HG02623 (cell line): ENCODE results near the gene PMM2.
A peak's percentile ranks its signal among the peaks of the same experiment; 100 is the strongest.
"Not testable (repeated sequence)": the region's sequence is repeated elsewhere in the genome, so short reads cannot be mapped to it uniquely, and the experiment has no call there.

Experiments used
- ATAC-seq: cut with Tn5 transposase; IDR thresholded peaks from one replicate; pipeline ENCODE4 v1.9.1; 2021; ENCODE audit warnings: moderate library complexity; ENCODE audit not compliant: unreplicated experiment

Gene PMM2

GRCh38 chr16:8866118-8866883 lies 68.7 kb downstream of the PMM2 start:
- no peak for ATAC-seq

GRCh38 chr16:8866884-8867215 lies 69.2 kb downstream of the PMM2 start:
- no peak for ATAC-seq

GRCh38 chr16:8867216-8867931 lies 69.7 kb downstream of the PMM2 start:
- peak; percentile 0 for ATAC-seq

- peak; percentile 0 for ATAC-seq
Measured at GRCh38 chr16:8867932-8868415, 70.3 kb downstream of the PMM2 start.

GRCh38 chr16:8868416-8869211 lies 71.0 kb downstream of the PMM2 start, which contains the start of gene CARHSP1:
Gene CARHSP1 (minus strand): TSS chr16:8869006. CDS start chr16:8859328, 9,678 bp downstream.
- peak; percentile 58 for ATAC-seq

GRCh38 chr16:8869212-8869987 lies 71.8 kb downstream of the PMM2 start:
- no peak for ATAC-seq

GRCh38 chr16:8869988-8870241 lies 72.3 kb downstream of the PMM2 start:
- ATAC-seq: not testable (repeated sequence)

- ATAC-seq: no peak
Measured at GRCh38 chr16:8872071-8872470, 74.4 kb downstream of the PMM2 start.

- ATAC-seq: no peak
Measured at GRCh38 chr16:8872967-8873865, 75.6 kb downstream of the PMM2 start.

GRCh38 chr16:8873866-8874195 lies 76.2 kb downstream of the PMM2 start:
- ATAC-seq: not testable (repeated sequence)

- no peak for ATAC-seq
Measured at GRCh38 chr16:8874388-8874787, 76.7 kb downstream of the PMM2 start.

- ATAC-seq: not testable (repeated sequence)
Measured at GRCh38 chr16:8875317-8875716, 77.7 kb downstream of the PMM2 start.

- no peak for ATAC-seq
Measured at GRCh38 chr16:8877894-8878522, 80.4 kb downstream of the PMM2 start.

GRCh38 chr16:8878523-8878911 lies 80.9 kb downstream of the PMM2 start:
- ATAC-seq: no peak

GRCh38 chr16:8880839-8881510 lies 83.3 kb downstream of the PMM2 start:
- ATAC-seq: no peak

GRCh38 chr16:8882041-8882617 lies 84.5 kb downstream of the PMM2 start, which contains the start of gene LITAFD:
Gene LITAFD (plus strand): TSS chr16:8882351. CDS start chr16:8884356, 2,005 bp downstream.
- no peak for ATAC-seq

- ATAC-seq: no peak
Measured at GRCh38 chr16:8882725-8883377, 85.2 kb downstream of the PMM2 start.
